ENCODE results near the gene TMEM196.
A peak's percentile ranks its signal among the peaks of the same experiment; 100 is the strongest.

DNA sequence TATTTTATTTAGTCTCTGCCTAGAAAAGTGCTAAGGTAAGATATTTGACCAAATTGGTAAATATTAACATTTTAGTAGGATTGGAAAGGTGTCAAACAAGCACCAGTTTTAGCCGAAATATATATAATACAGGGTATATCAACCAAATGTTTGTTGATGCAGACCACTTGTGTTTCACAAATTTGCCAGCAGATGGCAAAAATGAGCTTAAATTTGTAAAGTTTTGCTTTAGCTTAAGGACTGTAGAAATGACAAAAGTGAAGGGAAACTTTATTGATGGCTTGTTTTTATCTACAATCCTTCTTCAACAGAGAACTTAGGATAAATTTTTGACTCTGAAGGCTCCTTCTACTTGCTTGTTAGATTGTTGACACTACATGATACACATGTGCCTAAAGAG, 59.7 kb downstream of the TMEM196 start:
- TF ChIP-seq, protein P1, sequence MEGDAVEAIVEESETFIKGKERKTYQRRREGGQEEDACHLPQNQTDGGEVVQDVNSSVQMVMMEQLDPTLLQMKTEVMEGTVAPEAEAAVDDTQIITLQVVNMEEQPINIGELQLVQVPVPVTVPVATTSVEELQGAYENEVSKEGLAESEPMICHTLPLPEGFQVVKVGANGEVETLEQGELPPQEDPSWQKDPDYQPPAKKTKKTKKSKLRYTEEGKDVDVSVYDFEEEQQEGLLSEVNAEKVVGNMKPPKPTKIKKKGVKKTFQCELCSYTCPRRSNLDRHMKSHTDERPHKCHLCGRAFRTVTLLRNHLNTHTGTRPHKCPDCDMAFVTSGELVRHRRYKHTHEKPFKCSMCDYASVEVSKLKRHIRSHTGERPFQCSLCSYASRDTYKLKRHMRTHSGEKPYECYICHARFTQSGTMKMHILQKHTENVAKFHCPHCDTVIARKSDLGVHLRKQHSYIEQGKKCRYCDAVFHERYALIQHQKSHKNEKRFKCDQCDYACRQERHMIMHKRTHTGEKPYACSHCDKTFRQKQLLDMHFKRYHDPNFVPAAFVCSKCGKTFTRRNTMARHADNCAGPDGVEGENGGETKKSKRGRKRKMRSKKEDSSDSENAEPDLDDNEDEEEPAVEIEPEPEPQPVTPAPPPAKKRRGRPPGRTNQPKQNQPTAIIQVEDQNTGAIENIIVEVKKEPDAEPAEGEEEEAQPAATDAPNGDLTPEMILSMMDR (conservative IDR thresholded peaks at IDR 0.05; ENCODE audit: low read depth, low read length), result peak; percentile 58
- TF ChIP-seq POLR2A (IDR thresholded peaks at IDR 0.05; ENCODE audit: low read depth, low read length), result no peak
- no peak for TF ChIP-seq CHD1 (IDR thresholded peaks at IDR 0.05; ENCODE audit: low read depth, low read length)
- no peak for TF ChIP-seq MXI1 (IDR thresholded peaks at IDR 0.05; ENCODE audit: borderline replicate concordance, low read depth, low read length)
- TF ChIP-seq CEBPB (IDR thresholded peaks at IDR 0.05; ENCODE audit: low read depth, low read length), result no peak
